GM21529 (cell line): ENCODE data around the gene MAGEH1.
"Not testable (repeated sequence)": the region's sequence is repeated elsewhere in the genome, so short reads cannot be mapped to it uniquely, and the experiment has no call there.

Source experiments
- ATAC-seq: cut with Tn5 transposase; IDR thresholded peaks from one replicate; pipeline ENCODE4 v1.9.1; 2021; ENCODE audit not compliant: unreplicated experiment

Gene MAGEH1, protein sequence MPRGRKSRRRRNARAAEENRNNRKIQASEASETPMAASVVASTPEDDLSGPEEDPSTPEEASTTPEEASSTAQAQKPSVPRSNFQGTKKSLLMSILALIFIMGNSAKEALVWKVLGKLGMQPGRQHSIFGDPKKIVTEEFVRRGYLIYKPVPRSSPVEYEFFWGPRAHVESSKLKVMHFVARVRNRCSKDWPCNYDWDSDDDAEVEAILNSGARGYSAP

DNA sequence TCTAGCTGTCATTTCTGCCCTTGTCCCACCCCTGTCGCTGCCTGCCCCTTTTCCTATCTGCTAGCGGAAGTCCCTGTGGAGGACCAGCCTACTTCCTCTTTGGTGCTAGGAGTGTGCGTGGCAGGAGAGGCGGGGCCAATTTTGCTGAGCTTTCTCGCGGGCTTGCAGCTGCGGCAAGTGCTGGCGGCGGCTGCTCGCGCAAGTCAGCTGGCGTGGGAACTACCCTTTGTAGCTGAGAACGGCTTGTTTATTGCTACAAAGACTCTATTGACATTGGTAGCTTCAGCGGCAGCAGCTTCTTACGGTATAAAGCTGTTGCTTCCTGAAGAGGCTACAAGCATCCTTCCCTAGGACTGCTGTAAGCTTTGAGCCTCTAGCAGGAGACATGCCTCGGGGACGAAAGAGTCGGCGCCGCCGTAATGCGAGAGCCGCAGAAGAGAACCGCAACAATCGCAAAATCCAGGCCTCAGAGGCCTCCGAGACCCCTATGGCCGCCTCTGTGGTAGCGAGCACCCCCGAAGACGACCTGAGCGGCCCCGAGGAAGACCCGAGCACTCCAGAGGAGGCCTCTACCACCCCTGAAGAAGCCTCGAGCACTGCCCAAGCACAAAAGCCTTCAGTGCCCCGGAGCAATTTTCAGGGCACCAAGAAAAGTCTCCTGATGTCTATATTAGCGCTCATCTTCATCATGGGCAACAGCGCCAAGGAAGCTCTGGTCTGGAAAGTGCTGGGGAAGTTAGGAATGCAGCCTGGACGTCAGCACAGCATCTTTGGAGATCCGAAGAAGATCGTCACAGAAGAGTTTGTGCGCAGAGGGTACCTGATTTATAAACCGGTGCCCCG lies at the start of gene MAGEH1:
MAGEH1 (plus strand) TSS at position 138 of the 843 bp plus-strand sequence; CDS start at position 386, 248 bp downstream.
- ATAC-seq, result peak; percentile 96

- ATAC-seq, result not testable (repeated sequence)
Observed at GRCh38 chrX:55427079-55427478, 24.8 kb upstream of the MAGEH1 start.

DNA sequence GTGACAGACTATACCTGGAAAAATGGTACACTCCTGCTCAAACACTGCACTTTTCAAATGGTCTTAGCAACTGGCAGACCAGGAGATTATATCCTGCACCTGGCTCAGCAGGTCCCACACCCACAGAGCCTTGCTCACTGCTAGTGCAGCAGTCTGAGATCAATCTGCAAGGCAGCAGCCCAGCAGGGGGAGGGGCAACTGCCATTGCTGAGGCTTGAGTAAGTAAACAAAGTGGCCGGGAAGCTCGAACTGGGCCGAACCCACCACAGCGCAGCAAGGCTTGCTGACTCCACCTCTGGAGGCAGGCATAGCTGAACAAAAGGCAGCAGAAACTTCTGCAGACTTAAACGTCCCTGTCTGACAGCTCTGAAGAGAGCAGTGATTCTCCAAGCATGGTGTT lies 8.5 kb upstream of the MAGEH1 start:
- not testable (repeated sequence) for ATAC-seq

- no peak for ATAC-seq
Observed at GRCh38 chrX:55450259-55450658, 1.7 kb upstream of the MAGEH1 start.

DNA sequence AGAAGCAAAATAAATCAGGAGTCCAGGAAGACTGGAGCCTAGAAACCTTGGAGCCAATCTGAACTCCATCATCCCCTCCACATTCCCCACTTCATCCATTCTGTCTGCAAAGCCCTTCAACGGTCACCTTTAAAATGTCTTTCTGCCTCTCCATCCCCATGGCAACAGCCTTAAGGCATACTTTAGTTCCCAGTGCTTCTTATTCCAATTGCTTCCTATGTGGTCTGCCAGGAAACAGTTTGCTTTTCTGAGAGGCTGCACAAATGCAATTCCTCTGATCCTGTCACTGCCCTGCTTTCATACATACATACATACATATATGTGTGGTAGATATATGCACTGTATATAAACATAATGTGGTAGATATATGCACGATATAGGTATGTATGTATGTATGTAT lies 786 bp upstream of the MAGEH1 start:
- peak; percentile 5 for ATAC-seq

DNA sequence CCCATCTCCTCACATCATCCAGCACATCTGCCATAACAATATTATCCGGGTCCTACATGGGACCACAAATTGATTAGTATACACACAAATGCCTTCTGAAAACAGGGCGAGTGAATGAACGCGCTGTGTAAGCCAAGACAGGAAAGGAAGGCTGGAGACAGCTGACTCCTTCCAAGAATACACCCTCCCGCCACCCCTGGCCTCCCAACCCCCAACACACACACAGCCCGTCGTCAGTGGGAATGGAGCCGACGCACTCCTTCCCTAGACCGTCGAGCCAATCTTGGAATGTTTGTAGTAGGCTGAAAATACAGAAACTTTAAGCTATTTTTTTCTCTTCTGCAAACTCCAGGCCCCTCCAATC lies 319 bp upstream of the MAGEH1 start:
- peak; percentile 28 for ATAC-seq

DNA sequence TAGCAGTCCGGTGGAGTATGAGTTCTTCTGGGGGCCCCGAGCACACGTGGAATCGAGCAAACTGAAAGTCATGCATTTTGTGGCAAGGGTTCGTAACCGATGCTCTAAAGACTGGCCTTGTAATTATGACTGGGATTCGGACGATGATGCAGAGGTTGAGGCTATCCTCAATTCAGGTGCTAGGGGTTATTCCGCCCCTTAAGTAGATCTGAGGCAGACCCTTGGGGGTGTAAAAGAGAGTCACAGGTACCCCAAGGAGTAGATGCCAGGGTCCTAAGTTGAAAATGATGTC lies 852 bp downstream of the MAGEH1 start:
- ATAC-seq, result peak; percentile 12

DNA sequence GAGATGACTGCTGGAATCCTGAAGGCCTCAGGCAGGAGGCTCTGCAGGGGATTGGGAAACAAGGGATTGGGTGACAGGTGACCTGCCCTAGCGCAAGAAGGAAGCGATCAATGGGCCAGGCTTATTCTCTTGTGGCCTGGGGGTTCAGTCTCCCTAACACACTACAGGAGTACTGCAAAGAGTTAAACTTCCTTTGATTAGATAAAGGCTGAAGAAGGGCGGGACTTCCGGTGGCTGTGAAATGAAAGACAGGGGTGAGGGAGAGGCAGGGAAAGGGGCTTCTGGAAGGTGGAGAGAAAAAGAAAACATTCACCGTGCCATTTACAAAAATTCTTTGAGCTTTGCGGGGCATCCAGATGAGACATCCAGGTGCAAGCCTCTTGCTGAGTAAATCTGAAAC lies 3.8 kb downstream of the MAGEH1 start:
- not testable (repeated sequence) for ATAC-seq

DNA sequence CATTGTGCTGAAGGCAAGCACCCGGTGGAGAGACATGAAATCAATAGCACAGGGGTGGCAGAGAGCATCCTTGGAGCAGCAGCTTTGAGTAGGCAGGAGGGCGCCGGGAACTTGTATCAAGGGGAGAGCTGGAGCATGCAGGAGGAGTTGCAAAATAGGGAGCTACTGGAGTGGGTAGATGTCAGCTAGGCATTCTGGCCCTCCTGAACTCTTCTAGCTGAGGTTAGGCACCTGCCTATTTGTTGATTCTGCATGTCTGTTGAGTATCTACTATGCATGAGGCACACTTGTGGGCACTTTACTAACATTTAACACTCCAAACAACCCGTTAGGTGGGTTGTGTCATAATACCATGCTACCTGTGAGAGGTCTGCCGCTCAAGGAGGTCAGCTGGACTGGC lies 7.5 kb downstream of the MAGEH1 start:
- ATAC-seq, result not testable (repeated sequence)

DNA sequence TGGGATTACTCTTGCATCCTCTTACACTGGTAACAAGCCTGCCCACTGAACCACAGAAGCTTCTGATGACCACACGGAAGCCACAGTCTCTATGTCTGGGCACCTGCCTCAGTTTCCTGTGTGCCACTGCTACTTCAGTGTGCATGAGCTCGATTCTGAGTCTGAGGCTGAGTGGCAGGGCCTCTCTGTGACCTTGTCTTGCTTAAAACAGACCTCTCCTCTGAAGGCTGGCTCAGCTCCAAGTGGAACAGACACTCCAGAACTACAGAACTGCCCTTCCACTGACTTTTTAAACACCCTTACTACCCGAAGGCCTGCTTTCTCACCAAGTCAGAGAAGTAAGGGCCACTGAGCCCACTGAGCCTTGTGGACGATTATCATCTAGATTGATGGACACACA lies 8.0 kb downstream of the MAGEH1 start:
- ATAC-seq, result not testable (repeated sequence)

DNA sequence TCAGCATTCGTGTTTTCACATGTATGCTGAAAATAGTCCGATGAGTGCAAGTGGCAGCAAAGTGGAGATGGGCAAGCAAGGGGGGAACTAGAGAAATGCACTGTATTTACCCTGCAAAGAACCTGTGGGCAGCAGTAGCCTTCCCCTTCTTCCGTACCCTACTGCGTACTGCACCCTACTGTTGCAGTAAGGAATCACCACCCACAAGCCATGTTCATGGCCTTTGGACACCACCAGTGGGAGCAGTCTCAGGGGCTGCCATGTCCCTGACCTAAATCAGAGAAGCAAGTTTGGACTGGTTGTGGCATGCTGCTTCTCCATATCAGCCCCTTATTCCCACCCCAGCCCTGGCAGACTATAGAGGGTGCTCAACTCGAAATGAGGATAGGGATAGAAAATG lies 12.1 kb downstream of the MAGEH1 start:
- ATAC-seq, result not testable (repeated sequence)

DNA sequence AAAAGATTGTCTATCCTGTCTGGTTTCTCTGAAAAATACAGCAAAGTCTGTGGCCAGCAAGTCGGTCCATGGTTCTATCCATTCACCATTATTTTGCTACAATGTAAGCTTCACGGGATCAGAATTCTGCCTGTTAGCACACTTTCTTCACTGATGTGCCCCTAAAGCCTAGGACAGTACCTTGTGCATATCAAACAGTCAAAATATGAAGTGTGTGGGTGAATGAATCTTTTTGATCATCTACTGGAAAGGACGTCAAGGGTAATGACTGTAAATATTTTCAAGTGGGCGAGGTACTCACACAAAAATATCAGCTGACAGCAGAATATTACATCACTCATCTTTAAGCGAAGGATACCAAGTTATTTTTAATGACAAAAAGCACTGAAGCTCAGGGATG lies 13.2 kb downstream of the MAGEH1 start:
- not testable (repeated sequence) for ATAC-seq

DNA sequence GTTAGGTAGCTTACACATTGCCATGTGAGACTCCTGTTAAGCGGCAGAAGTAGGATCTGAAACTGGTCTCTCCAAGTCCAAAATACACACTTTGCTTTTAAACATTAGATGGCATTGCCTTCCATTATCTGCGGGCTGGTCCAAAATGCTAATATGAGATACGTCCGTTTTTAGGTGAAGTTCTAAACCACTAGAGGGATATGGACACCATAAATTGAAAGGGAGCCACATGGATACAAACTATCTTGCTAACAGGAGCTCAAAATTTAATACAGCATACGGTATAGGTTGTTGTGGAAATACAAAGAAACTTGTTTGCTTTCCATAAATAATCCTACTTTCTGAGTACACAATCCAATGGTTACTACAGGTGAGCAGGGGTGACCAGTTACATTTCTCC lies 13.9 kb downstream of the MAGEH1 start:
- ATAC-seq, result not testable (repeated sequence)

DNA sequence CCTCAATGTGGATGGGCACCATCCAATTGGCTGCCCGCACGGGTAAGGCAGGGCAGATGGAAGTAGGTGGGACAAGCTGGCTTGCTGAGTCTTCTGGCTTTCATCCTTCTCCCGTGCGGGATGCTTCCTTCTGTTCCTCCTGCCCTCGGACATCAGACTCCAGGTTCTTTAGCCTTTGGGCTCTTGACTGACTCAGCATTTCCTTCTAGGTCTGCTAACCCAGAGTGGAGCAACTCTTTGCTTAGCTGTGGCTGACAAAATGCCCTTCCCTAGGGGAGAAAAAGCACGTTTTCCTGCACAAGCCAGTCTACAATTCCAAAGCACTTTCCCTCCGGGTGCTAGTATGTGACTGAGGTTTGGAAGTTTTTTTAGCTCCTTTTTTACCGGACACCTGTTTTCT lies 28.0 kb downstream of the MAGEH1 start:
- not testable (repeated sequence) for ATAC-seq

DNA sequence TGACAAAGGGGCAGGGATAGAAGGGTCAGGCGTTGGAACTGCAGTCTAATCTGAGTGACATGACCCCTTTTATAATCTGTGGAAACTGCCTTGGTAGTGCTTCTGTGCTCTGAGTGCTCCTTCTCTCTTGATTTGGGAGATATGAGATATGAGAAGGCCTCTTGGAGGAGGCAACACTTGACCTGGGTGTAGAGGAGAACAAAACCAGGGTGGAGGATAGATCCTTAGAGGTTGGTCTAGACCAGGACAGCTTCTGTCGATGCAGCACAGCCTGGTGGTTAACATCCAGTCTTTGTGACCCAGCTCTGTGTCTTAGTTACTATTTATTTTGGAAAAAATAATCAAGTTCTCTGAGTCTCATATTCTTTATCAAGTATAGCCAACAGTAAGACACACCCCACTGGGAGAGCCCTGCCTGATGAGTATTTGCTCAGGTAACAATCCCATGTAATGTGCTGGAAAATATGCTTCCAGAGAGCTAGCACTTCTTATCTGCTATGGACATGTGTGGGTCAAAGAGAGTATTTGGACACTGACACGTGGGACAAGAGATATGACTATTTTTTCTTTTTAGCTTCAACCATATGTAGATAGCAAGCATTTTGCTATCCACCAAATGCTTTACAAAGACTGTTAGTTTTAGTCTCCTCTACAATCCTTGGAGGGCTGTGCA lies 28.6 kb downstream of the MAGEH1 start:
- no peak for ATAC-seq

DNA sequence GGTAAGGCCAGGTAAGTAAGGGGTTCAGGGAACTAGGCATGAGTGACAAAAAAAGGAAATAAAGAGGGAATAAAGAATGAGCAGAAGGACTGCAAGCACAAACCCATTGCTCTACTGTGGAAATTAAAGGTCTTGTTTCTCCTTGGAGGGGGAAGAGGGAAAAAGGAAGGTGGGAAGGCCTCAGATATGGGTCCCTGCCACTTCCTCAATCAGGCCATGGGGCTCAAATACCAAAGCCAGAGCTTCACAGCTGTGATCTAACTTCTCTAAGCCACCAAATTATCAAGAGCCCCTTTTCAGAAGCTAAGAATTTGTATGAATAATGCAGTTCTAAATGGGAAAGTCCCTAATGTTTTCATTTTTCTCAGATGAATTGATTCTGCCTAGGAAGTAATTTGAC lies 33.0 kb downstream of the MAGEH1 start:
- ATAC-seq, result no peak

GRCh38 chrX:55486736-55487135 lies 34.8 kb downstream of the MAGEH1 start:
- ATAC-seq, result no peak

GRCh38 chrX:55487143-55487542 lies 35.2 kb downstream of the MAGEH1 start:
- no peak for ATAC-seq

- ATAC-seq, result no peak
Observed at GRCh38 chrX:55488006-55488592, 36.2 kb downstream of the MAGEH1 start.

DNA sequence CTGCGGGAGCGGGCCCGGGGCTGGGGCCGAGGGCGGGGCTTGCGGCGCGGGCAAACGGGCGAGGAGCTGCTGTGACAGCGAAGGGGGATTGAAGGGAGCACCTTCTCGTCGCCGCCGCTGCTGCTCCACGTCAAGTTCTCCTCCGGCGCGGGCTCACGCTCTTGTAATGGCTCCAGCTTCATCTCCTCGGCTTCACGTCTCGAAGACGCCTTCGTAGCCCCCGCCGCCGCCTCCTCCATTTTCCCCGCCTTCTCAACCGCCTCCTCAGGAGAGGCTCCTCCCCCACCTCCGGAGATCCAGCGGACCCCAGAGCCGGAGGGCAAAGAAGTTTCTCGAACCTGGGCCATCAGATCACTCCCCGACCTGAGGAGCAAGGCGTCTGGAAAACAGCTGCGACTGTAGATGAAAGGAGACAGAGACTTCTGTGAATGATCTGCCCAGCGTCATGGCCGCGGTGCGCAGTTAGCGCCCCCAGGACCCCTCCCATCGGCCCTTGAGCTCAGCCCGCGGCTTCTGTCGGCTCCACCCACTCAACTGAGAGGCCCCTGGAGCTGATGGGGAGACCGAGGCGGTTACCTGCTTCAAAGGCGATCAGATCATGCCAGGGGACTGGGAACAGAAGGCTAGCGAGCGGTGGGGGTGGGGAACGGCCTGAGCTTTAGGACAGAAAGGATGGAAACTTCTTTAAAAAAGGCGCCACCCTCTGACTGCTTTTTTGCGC lies 36.8 kb downstream of the MAGEH1 start:
- peak; percentile 59 for ATAC-seq
